RCC 7860 (cell line): ENCODE data around the gene LSM12.
A peak's percentile ranks its signal among the peaks of the same experiment; 100 is the strongest.
"Not testable (repeated sequence)": the region's sequence is repeated elsewhere in the genome, so short reads cannot be mapped to it uniquely, and the experiment has no call there.

ENCODE experiments used
- DNase-seq: peaks from one replicate; pipeline ENCODE4 v3.0.0-alpha.2; 2015; ENCODE audit warnings: low spot score
- FAIRE-seq: peaks from 2 replicates; lab custom pipeline; 2012; peaks lifted over from hg19 to GRCh38; lab: Jason Lieb, UNC

LSM12 gene

GRCh38 chr17:44066204-44066930 lies at the start of gene LSM12:
TSS of gene LSM12 (minus strand) at chr17:44066671. CDS start at chr17:44066587, 84 bp downstream.
- no peak for FAIRE-seq
- peak; percentile 74 for DNase-seq

GRCh38 chr17:44115585-44116415 lies 49.3 kb upstream of the LSM12 start:
- FAIRE-seq (no peak), DNase-seq (no peak)

- DNase-seq (no peak), FAIRE-seq (no peak)
Observed at GRCh38 chr17:44113868-44114840, 47.7 kb upstream of the LSM12 start.

- no peak for DNase-seq
- FAIRE-seq: no peak
Observed at GRCh38 chr17:44113382-44113781, 46.9 kb upstream of the LSM12 start.

- no peak for DNase-seq
Observed at GRCh38 chr17:44112284-44113280, 46.1 kb upstream of the LSM12 start.

GRCh38 chr17:44111777-44112176 lies 45.3 kb upstream of the LSM12 start:
- FAIRE-seq (no peak), DNase-seq (no peak)

More at GRCh38 chr17:44112284-44113280, 46.1 kb upstream of the LSM12 start:
- FAIRE-seq: no peak

- DNase-seq (peak; percentile 84), FAIRE-seq (peak; percentile 45)
Observed at GRCh38 chr17:44110823-44111633, 44.6 kb upstream of the LSM12 start.

- DNase-seq (no peak), FAIRE-seq (no peak)
Observed at GRCh38 chr17:44110011-44110686, 43.7 kb upstream of the LSM12 start.

GRCh38 chr17:44109312-44109630 lies 42.8 kb upstream of the LSM12 start:
- DNase-seq: no peak
- FAIRE-seq: no peak

GRCh38 chr17:44108440-44109311 lies 42.2 kb upstream of the LSM12 start:
- peak; percentile 66 for FAIRE-seq

GRCh38 chr17:44106801-44107200 lies 40.3 kb upstream of the LSM12 start:
- no peak for DNase-seq
- FAIRE-seq: no peak

More at GRCh38 chr17:44108440-44109311, 42.2 kb upstream of the LSM12 start:
- peak; percentile 68 for DNase-seq

- FAIRE-seq (no peak), DNase-seq (no peak)
Observed at GRCh38 chr17:44105941-44106340, 39.5 kb upstream of the LSM12 start.

GRCh38 chr17:44105483-44105882 lies 39.0 kb upstream of the LSM12 start:
- DNase-seq (no peak), FAIRE-seq (no peak)

GRCh38 chr17:44102849-44103622 lies 36.6 kb upstream of the LSM12 start:
- FAIRE-seq (no peak), DNase-seq (no peak)

GRCh38 chr17:44101858-44102257 lies 35.4 kb upstream of the LSM12 start:
- FAIRE-seq: not testable (repeated sequence)

GRCh38 chr17:44097110-44097958 lies 30.9 kb upstream of the LSM12 start:
- peak; percentile 74 for FAIRE-seq
- DNase-seq: peak; percentile 87

More at GRCh38 chr17:44101858-44102257, 35.4 kb upstream of the LSM12 start:
- not testable (repeated sequence) for DNase-seq
